ENCODE results near the gene LAMA3.

LAMA3 gene

GRCh38 chr18:23643815-23644490, 45.3 kb upstream of the LAMA3 start:
- H3K4me3 ChIP-seq (ENCODE audit: insufficient read depth in 1 of 2, low read depth in 1 of 2, low read length in 2 of 2) = no peak overlapping the region
- no peak overlapping the region for H2BK12ac ChIP-seq (ENCODE audit: low read length in 2 of 2)
- no peak overlapping the region for H3K23ac ChIP-seq (ENCODE audit: low read length in 2 of 2)
- no peak overlapping the region for H2BK15ac ChIP-seq (ENCODE audit: low read depth, poor library complexity, severe bottlenecking)
- no peak overlapping the region for H3K14ac ChIP-seq (ENCODE audit: low read length in 2 of 2)
- no peaks in the 10 kb centered on the region for H3K9me3 ChIP-seq (ENCODE audit: control insufficient read depth, low read length)
- peaks cover 0 to 72% of the 10 kb centered on the region in 2 experiments for H3K36me3 ChIP-seq (ENCODE audit: control insufficient read depth in 1 of 2, insufficient read depth in 2 of 2, low read depth in 1 of 2, low read length in 2 of 2)
- H2BK5ac ChIP-seq (ENCODE audit: low read depth, low read length, poor library complexity, severe bottlenecking) = no peak overlapping the region
- no peak overlapping the region for H3K9ac ChIP-seq (ENCODE audit: low read length)
- H3K27ac ChIP-seq (ENCODE audit: low read length, poor library complexity, severe bottlenecking) = no peak overlapping the region
- peaks cover 0 to 5% of the 10 kb centered on the region in 2 experiments for H3K27me3 ChIP-seq (ENCODE audit: control insufficient read depth in 1 of 2, insufficient read depth in 1 of 2, low read length in 2 of 2)
- no peak overlapping the region for H2AK5ac ChIP-seq (ENCODE audit: low read length, severe bottlenecking)
- no peak overlapping the region for H4K91ac ChIP-seq (ENCODE audit: low read length)
- peaks cover 1% of the 10 kb centered on the region for H3K4me1 ChIP-seq (ENCODE audit: control insufficient read depth, insufficient read depth, low read depth, low read length)
- H3K4me2 ChIP-seq (ENCODE audit: low read length, poor library complexity, severe bottlenecking) = no peak overlapping the region
- H3K4ac ChIP-seq (ENCODE audit: low read depth in 1 of 2, low read length in 2 of 2) = no peak overlapping the region
- H3K18ac ChIP-seq (ENCODE audit: low read depth in 1 of 2, low read length in 2 of 2) = no peak overlapping the region
- H2AFZ ChIP-seq (ENCODE audit: low read depth, low read length) = no peak overlapping the region
- H2BK120ac ChIP-seq (ENCODE audit: low read depth, low read length) = no peak overlapping the region
- no peak for DNase-seq
- no peak overlapping the region for H4K8ac ChIP-seq (ENCODE audit: low read length)
- 100% methylated on average over 1 of the region's 2 CpGs for WGBS
- H3K79me1 ChIP-seq (replicated peaks; ENCODE audit: low read length, poor library complexity, severe bottlenecking) = no peaks in the 10 kb centered on the region

GRCh38 chr18:23645568-23646175, 43.6 kb upstream of the LAMA3 start:
- Histone ChIP-seq H2BK15ac (ENCODE audit: low read depth, poor library complexity, severe bottlenecking) (no peak overlapping the region), H3K9ac (ENCODE audit: low read length) (no peak overlapping the region), H2BK5ac (ENCODE audit: low read depth, low read length, poor library complexity, severe bottlenecking) (no peak overlapping the region), H3K14ac (ENCODE audit: low read length in 2 of 2) (no peak overlapping the region), H3K27ac (ENCODE audit: low read length, poor library complexity, severe bottlenecking) (no peak overlapping the region), H3K4me3 (ENCODE audit: insufficient read depth in 1 of 2, low read depth in 1 of 2, low read length in 2 of 2) (no peak overlapping the region), H2BK12ac (ENCODE audit: low read length in 2 of 2) (no peak overlapping the region), H4K91ac (ENCODE audit: low read length) (no peak overlapping the region), H3K4ac (ENCODE audit: low read depth in 1 of 2, low read length in 2 of 2) (no peak overlapping the region), H3K36me3 (ENCODE audit: control insufficient read depth in 1 of 2, insufficient read depth in 2 of 2, low read depth in 1 of 2, low read length in 2 of 2) (peaks cover 0 to 70% of the 10 kb centered on the region in 2 experiments), H3K18ac (ENCODE audit: low read depth in 1 of 2, low read length in 2 of 2) (no peak overlapping the region), H3K23ac (ENCODE audit: low read length in 2 of 2) (no peak overlapping the region), H3K4me2 (ENCODE audit: low read length, poor library complexity, severe bottlenecking) (no peak overlapping the region), H2AFZ (ENCODE audit: low read depth, low read length) (no peak overlapping the region), H4K8ac (ENCODE audit: low read length) (no peak overlapping the region), H3K79me1 (replicated peaks; ENCODE audit: low read length, poor library complexity, severe bottlenecking) (no peaks in the 10 kb centered on the region), H3K27me3 (ENCODE audit: control insufficient read depth in 1 of 2, insufficient read depth in 1 of 2, low read length in 2 of 2) (peaks cover 0 to 5% of the 10 kb centered on the region in 2 experiments), H3K9me3 (ENCODE audit: control insufficient read depth, low read length) (no peaks in the 10 kb centered on the region), H3K4me1 (ENCODE audit: control insufficient read depth, insufficient read depth, low read depth, low read length) (peaks cover 2% of the 10 kb centered on the region), H2AK5ac (ENCODE audit: low read length, severe bottlenecking) (no peak overlapping the region), H2BK120ac (ENCODE audit: low read depth, low read length) (no peak overlapping the region)
- no peak for DNase-seq
- 91% methylated on average over 4 of the region's 4 CpGs for WGBS

- H3K9me3 ChIP-seq (ENCODE audit: control insufficient read depth, low read length) = no peaks in the 10 kb centered on the region
- H3K79me1 ChIP-seq (replicated peaks; ENCODE audit: low read length, poor library complexity, severe bottlenecking) = no peaks in the 10 kb centered on the region
- no peak overlapping the region for H3K23ac ChIP-seq (ENCODE audit: low read length in 2 of 2)
- no peak overlapping the region for H4K91ac ChIP-seq (ENCODE audit: low read length)
- no peak overlapping the region for H3K4me3 ChIP-seq (ENCODE audit: insufficient read depth in 1 of 2, low read depth in 1 of 2, low read length in 2 of 2)
- peaks cover 0 to 68% of the 10 kb centered on the region in 2 experiments for H3K36me3 ChIP-seq (ENCODE audit: control insufficient read depth in 1 of 2, insufficient read depth in 2 of 2, low read depth in 1 of 2, low read length in 2 of 2)
- H2AK5ac ChIP-seq (ENCODE audit: low read length, severe bottlenecking) = no peak overlapping the region
- no peak for DNase-seq
- H3K14ac ChIP-seq (ENCODE audit: low read length in 2 of 2) = no peak overlapping the region
- no peak overlapping the region for H3K18ac ChIP-seq (ENCODE audit: low read depth in 1 of 2, low read length in 2 of 2)
- peaks cover 0 to 5% of the 10 kb centered on the region in 2 experiments for H3K27me3 ChIP-seq (ENCODE audit: control insufficient read depth in 1 of 2, insufficient read depth in 1 of 2, low read length in 2 of 2)
- H3K4me1 ChIP-seq (ENCODE audit: control insufficient read depth, insufficient read depth, low read depth, low read length) = peaks cover 2% of the 10 kb centered on the region
- WGBS = 90% methylated on average over 1 of the region's 2 CpGs
- H2BK12ac ChIP-seq (ENCODE audit: low read length in 2 of 2) = no peak overlapping the region
- H3K4me2 ChIP-seq (ENCODE audit: low read length, poor library complexity, severe bottlenecking) = no peak overlapping the region
- no peak overlapping the region for H3K9ac ChIP-seq (ENCODE audit: low read length)
- no peak overlapping the region for H2BK15ac ChIP-seq (ENCODE audit: low read depth, poor library complexity, severe bottlenecking)
- no peak overlapping the region for H4K8ac ChIP-seq (ENCODE audit: low read length)
- H2AFZ ChIP-seq (ENCODE audit: low read depth, low read length) = no peak overlapping the region
- no peak overlapping the region for H2BK120ac ChIP-seq (ENCODE audit: low read depth, low read length)
- H2BK5ac ChIP-seq (ENCODE audit: low read depth, low read length, poor library complexity, severe bottlenecking) = no peak overlapping the region
- H3K4ac ChIP-seq (ENCODE audit: low read depth in 1 of 2, low read length in 2 of 2) = no peak overlapping the region
- H3K27ac ChIP-seq (ENCODE audit: low read length, poor library complexity, severe bottlenecking) = no peak overlapping the region
These were observed 43.0 kb upstream of the LAMA3 start for GRCh38 chr18:23646282-23646681.

- H3K4ac ChIP-seq (ENCODE audit: low read depth in 1 of 2, low read length in 2 of 2) = no peak overlapping the region
- H2AFZ ChIP-seq (ENCODE audit: low read depth, low read length) = no peak overlapping the region
- no peak overlapping the region for H4K8ac ChIP-seq (ENCODE audit: low read length)
- peaks cover 2% of the 10 kb centered on the region for H3K4me1 ChIP-seq (ENCODE audit: control insufficient read depth, insufficient read depth, low read depth, low read length)
- DNase-seq = no peak
- no peak overlapping the region for H2AK5ac ChIP-seq (ENCODE audit: low read length, severe bottlenecking)
- H3K36me3 ChIP-seq (ENCODE audit: control insufficient read depth in 1 of 2, insufficient read depth in 2 of 2, low read depth in 1 of 2, low read length in 2 of 2) = peaks cover 0 to 54% of the 10 kb centered on the region in 2 experiments
- 89% methylated on average over 2 of the region's 3 CpGs for WGBS
- no peak overlapping the region for H3K23ac ChIP-seq (ENCODE audit: low read length in 2 of 2)
- H4K91ac ChIP-seq (ENCODE audit: low read length) = no peak overlapping the region
- no peak overlapping the region for H2BK15ac ChIP-seq (ENCODE audit: low read depth, poor library complexity, severe bottlenecking)
- no peak overlapping the region for H2BK5ac ChIP-seq (ENCODE audit: low read depth, low read length, poor library complexity, severe bottlenecking)
- H3K14ac ChIP-seq (ENCODE audit: low read length in 2 of 2) = no peak overlapping the region
- no peaks in the 10 kb centered on the region for H3K79me1 ChIP-seq (replicated peaks; ENCODE audit: low read length, poor library complexity, severe bottlenecking)
- no peak overlapping the region for H3K4me2 ChIP-seq (ENCODE audit: low read length, poor library complexity, severe bottlenecking)
- no peak overlapping the region for H3K27ac ChIP-seq (ENCODE audit: low read length, poor library complexity, severe bottlenecking)
- no peak overlapping the region for H2BK12ac ChIP-seq (ENCODE audit: low read length in 2 of 2)
- H3K18ac ChIP-seq (ENCODE audit: low read depth in 1 of 2, low read length in 2 of 2) = no peak overlapping the region
- no peaks in the 10 kb centered on the region for H3K9me3 ChIP-seq (ENCODE audit: control insufficient read depth, low read length)
- no peak overlapping the region for H2BK120ac ChIP-seq (ENCODE audit: low read depth, low read length)
- no peaks in the 10 kb centered on the region for H3K27me3 ChIP-seq (ENCODE audit: control insufficient read depth in 1 of 2, insufficient read depth in 1 of 2, low read length in 2 of 2)
- H3K4me3 ChIP-seq (ENCODE audit: insufficient read depth in 1 of 2, low read depth in 1 of 2, low read length in 2 of 2) = no peak overlapping the region
- no peak overlapping the region for H3K9ac ChIP-seq (ENCODE audit: low read length)
These were observed 40.8 kb upstream of the LAMA3 start for GRCh38 chr18:23648456-23648855.
